GM19023 (cell line): Measurements from ENCODE around the gene TMEM44.

Experiments used
- ATAC-seq: cut with Tn5 transposase; IDR thresholded peaks from one replicate; pipeline ENCODE4 v1.9.1; 2021; ENCODE audit warnings: mild to moderate bottlenecking, moderate library complexity; ENCODE audit not compliant: unreplicated experiment

TMEM44 gene, protein sequence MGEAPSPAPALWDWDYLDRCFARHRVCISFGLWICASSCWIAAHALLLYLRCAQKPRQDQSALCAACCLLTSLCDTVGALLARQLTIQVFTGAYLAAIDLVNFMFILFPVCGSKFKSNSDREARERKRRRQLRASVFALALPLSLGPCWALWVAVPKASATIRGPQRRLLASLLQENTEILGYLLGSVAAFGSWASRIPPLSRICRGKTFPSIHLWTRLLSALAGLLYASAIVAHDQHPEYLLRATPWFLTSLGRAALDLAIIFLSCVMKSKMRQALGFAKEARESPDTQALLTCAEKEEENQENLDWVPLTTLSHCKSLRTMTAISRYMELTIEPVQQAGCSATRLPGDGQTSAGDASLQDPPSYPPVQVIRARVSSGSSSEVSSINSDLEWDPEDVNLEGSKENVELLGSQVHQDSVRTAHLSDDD

DNA sequence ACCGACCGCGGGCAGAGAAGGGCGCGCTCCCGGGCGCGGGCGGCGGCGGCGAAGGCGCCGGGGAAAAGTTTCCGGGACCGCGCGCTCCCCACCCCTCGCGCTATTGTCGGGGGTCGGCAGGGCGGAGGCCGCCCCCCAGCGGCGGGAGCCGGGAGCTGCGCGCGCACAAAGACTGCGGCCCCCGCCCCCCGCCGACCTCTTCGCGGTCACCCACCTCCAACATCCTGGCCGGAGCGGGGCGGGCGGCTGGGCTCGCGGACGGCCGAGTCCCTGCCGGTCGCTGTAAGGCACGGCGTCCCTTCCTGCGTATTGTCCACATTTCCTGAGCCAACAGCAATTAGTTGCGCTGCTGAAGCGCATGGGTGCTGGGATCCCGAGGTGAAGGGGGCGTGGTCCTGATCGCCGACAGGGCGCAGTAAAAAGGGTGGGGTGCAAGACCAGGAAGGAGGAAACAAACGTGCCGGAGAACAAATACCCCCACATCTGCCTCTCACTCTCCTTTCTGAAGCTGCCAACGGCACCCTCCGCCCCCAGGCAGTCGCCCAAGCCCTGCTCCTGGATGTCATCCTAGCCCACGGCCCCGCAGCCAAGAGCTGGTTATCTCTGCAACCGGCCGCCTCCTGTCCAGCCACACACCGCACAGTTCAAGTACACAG, at the start of gene TMEM44:
TSS of gene TMEM44 (minus strand) at position 71 of the 656 bp plus-strand sequence. CDS start 204 bp downstream, outside the sequence.
- peak; percentile 79 for ATAC-seq

DNA sequence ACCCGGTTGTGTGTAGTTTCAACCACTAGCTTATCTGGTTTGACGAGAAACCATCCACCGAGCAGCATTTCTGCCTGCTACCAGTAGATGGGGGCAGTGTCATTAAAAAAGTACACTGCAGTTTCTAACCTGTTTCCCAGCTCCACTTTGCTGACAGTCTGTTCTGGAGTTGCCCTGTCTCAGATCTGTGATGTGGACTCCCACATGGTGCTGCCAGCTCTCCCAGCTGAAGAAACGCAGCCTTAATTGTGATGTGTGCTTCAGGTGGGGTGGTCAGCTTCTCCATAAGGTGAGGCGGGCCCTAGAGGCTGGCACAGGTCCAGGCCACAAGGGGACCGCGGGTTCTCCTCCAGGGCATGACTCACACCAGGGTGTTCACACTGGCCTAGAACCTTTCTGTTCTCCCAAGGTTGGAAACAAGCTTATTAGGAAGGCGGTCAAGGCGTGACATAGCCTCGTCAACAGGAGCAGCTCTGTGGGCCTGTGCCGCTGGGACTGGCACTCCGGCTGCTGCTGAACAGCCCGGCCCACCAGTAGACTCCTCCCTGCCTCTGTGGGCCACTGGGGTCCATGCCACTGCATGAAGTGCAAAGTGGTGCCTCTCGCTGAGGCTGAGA, 49.6 kb upstream of the TMEM44 start:
- peak; percentile 56 for ATAC-seq

DNA sequence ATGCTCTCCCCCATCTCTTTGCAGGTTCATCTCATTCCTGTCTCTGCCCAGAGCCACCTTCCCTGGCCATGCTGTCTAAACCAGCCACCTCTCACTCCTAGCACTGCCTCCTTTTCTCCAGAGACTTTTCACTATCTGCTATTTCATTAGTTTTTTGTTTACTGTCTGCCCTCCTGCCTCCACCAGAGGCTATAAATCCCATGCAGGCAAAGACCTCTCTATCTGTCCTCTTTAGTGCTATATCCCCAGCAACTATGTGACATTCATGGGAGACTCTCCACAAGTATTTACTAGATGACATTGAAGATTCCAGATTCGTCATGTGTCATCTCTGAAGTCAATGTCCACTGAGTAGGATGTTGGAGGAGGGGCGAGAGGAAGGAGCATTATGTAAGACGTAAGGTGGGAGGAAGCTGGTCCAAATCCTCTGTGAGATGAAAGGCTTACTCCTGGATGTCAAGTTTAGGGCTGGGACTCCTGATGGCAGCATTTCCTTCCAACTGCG, 49.0 kb upstream of the TMEM44 start:
- no peak for ATAC-seq

DNA sequence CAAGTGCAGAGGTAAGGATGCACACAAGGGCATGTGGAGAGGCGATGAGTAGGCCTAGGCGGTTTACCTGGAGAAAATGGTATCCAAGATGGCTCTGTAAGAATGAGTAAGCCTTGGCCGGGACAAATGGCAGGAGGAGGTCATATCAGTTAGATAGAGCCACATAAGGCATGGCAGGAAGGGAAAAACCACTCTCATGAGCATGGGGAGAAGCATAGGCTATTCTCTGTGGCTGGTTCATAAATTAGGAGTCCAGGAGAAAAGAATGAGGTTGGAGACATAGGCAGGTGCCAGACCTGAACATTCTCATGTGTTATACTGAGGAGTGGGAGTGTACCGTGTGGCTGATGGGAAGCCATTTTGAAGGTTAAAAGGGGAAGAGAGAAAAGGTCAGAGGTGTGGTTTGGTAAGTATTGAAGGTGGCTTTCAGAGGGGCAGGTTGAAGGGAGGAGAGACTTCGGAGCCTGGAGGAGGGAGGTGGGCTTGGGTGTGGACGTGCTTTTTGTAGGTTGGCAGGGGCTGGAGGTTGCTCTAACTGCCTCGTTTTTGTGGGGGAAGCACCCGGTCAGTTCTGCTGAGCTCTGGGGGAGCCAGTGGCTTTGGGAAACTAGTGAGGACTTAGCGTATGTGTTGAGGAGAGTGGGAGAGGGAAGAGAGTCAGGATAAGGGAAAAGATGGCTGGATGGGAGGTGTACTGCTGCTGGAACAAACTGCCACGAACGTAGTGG, 47.8 kb upstream of the TMEM44 start:
- no peak for ATAC-seq

DNA sequence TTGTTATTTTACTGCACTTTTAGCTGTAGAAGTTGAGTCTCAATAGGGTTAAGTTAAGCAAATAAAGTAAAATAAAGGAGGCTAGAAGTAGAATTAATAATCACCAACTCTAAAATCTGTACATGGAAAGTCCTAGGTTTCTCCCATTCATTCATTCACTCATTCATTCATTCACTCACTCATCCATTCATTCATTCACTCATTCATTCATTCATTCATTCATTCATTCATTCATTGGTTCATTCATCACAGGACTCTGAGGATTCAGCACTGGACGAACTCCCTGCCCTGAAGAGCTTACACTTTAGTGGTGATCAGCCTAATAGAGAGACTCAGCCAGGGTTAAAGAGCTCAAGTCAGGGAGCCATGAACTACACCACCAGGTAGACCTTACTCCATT, 43.3 kb upstream of the TMEM44 start:
- ATAC-seq: no peak

DNA sequence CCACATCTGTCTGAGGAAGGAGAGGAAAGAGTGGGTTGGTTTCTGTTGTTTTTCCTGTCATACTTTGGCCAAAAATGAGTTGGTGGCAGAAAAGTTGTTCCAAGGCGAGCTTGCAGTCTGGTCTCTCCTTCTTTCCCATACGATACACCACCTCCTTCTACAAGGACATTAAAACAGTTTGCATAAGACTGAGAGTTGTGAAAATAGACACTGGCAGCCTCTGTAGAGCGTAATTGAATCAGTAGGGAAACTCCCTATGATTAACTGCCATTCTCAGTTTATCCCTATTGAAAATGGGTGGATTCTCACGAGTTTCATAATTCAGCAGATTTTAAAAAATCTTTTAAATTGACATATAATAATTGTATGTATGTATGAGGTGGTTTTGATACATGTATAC, 42.5 kb upstream of the TMEM44 start:
- no peak for ATAC-seq

DNA sequence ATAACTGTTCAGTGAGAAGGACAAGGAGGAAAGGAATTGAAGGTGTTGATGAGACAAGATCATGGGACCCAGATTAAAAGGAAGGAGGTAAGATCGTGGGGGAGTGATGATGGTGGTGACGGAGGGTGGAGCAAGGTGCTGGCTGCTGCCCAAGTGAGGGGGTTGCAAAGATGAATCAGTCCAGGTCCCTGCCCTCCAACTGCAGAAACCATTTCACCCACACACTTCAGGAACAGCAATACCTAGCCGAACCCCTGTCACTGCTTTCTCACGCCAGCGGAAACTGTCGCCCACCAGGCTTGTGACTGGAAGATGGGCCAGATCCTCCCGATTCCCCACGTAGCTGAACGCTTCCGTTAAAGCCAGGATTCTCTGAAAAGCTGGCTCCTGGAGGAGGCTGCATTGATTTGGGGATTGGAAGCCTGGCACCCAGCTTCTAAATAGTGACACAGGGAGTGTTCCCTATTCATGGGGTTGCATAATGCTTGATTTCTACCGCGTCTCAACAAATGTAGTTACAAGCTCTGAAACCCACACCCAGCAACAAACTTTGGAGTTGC, 41.9 kb upstream of the TMEM44 start:
- ATAC-seq: no peak

DNA sequence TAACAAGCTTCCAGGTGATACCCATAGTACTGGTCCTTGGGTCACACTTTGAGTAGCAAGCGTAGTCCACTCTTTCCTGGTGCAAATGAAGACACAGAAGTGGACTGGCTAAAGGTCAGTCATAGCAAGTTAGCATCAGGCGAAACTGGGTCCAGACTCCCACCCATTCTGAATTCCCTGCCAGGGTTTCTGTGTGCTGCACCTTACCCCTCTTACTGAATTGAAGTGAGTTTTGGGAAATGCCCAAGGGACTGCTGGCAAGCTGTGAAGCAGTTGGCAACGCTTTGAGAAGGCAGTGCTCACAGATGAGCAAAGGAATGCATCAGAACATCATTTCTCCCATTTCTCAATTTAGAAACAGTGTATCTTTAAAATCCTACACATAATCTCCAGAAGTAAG, 40.5 kb upstream of the TMEM44 start:
- ATAC-seq: no peak

DNA sequence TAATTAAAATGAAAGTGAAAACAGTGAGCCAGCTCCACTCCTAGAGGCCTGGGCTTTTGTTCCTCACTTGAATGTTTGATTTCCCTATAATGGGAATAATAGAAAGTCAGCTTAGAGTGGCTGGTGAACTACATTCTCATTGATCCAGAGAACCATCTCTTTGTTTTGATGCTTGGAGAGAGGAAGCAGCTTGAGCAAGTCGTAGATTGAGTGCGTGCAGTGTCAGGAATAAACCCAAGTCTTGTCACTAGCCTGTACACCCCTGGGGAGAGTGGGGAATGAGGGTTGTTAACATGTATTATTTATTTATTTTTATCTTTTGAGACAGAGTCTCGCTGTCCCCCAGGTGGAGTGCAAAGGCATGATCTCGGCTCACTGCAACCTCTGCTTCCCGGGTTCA, 39.7 kb upstream of the TMEM44 start:
- ATAC-seq: no peak

DNA sequence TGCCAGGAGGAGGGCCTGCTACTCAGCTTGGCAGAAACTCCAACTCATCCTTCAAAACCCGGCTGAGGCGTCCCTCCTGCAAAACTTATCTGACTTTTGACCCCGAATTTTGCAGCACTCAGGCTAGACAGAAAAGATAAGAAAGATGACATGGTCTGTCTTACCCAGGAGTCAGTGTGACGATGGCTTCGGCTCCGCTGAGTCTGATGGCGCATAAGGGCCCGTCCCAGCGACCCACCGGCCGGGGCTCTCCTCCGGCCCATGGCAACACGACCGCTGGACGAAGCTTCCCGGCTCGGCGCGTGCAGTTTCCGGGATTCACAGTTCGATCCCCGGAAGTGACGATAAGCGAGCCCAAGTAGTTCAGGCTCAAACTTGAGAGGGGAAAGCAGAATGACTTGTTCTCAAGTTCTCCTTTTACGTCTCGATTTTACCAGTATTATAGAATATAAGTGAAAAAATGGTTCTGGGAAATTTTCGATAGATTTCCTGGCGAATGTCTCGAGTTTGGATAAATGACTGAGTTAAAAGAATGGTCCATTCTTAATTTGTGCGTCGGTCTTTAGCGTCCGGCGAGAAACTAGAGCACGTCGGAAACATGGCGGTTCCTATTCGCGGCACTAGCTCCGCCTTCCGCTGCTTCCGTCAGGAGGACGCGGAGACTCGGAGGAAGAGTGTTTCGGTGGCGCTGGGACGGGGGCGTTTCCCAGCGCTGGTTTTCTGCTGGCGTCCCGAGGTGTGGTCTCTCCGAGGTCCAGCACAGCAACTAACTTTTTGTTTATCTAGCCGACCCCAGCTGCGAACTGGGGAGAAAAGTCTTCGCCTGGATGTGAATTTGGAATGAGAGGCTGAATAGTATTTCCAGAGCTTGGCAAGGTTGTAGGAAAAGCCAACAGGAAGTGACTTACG, 38.9 kb upstream of the TMEM44 start, which contains the start of gene LSG1:
TSS of gene LSG1 (minus strand) at position 292 of the 909 bp plus-strand sequence. CDS start at position 263, 29 bp downstream.
- peak; percentile 89 for ATAC-seq

DNA sequence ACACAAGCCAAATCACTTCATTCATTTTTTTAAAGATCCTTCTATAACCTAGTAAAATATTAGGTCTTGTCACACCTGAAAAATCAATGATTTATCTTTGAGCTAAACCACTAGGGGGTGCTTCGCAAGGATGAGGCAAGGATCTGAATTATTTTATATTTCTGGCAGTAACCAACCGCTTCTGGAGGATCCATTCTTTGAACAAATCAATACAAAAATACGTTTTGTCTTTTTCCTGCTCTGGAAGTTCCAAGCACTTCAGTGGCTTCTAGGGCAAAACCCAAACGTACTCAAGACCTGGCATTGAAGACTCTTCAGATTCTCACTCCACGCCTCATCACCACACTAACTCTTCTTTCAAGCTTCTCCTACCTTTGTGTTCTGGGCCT, 38.3 kb upstream of the TMEM44 start:
- peak; percentile 7 for ATAC-seq

DNA sequence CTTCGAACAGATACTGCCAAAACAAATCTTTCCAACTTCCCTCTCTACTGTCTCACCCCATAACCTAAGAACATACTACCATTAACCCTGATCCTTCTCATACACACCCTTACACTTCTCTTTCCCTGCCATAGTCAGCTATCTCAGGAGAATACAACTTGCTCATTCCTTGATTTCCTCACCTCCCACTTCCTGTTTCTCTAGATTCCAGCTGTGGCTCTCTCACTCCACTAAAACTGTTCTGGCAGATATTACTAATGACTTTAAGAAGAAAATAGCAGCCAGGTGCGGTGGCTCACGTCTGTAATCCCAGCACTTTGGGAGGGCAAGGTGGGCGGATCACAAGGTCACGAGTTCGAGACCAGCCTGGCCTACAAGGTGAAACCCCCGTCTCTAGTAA, 34.1 kb upstream of the TMEM44 start:
- no peak for ATAC-seq

DNA sequence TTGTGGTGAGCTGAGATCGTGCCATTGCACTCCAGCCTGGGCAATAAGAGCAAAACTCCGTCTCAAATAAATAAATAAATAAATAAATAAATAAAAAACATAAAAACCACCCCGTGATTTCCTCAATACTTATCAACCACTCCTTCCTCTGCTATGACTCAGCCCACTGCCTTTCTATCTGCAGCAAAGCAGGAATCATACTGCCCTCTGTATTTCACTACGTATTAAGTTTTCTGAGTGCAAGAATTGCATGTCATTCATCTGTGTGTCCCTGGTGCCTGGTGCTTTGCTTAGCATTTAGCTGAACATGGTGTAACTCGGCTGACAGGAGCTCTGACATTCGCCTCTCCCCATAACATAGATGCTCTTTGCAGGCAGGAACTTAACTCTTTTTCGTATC, 31.6 kb upstream of the TMEM44 start:
- no peak for ATAC-seq

DNA sequence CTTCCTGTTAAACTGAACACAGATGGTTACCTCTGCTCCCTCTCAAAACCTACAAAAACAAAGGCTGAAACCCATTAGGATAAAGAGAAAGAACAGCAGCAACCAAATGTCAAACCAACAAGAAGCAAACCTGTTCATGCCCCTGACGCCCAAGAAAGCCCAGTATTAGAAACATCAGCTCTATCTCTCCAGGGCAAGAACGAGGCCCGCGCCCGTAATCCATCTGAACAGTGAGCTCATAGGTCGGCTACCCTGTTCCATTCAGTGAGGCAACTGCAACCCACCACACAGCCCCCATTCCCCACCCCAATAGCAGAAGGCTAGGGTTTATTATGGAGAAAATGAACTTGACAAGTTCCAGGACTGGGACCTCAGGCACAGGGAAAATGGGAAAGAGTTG, 28.7 kb upstream of the TMEM44 start:
- ATAC-seq: no peak

DNA sequence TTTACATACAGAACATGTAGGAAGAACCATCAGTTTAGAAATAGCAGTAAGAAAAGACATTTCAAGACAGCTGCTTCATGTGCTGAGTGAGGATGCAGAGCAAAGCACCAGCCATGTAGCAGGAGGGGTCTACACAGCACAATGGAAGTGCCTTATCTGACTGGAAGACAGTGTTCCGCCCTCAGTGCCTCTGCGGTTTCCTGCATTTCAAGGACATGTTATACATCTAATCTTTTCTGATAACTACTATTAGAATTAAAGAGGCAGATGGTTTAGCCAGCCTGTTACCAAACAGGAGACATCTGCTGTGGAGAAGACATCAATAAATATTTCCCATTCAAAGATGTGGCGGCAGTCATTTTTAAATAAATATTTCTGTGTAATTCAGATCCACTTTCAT, 28.2 kb upstream of the TMEM44 start:
- no peak for ATAC-seq

DNA sequence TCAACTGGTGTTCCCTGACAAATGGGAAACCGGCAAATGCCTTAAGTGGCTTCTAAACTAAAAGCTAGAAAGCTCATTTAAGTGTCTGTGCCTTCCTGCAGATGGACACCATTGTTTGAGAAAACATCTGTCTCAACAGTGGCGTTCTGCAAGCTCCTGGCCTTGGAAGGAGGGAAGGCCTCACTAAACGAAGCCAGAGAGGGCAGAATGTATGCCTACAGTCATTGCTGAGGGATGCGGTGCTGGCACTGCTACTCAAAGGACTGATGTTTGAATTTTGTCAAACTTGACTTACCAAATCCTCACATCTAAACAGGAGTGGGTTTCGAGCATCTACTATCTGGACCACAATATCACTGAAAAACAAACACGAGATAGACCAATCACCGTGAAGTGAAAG, 26.6 kb upstream of the TMEM44 start:
- no peak for ATAC-seq

DNA sequence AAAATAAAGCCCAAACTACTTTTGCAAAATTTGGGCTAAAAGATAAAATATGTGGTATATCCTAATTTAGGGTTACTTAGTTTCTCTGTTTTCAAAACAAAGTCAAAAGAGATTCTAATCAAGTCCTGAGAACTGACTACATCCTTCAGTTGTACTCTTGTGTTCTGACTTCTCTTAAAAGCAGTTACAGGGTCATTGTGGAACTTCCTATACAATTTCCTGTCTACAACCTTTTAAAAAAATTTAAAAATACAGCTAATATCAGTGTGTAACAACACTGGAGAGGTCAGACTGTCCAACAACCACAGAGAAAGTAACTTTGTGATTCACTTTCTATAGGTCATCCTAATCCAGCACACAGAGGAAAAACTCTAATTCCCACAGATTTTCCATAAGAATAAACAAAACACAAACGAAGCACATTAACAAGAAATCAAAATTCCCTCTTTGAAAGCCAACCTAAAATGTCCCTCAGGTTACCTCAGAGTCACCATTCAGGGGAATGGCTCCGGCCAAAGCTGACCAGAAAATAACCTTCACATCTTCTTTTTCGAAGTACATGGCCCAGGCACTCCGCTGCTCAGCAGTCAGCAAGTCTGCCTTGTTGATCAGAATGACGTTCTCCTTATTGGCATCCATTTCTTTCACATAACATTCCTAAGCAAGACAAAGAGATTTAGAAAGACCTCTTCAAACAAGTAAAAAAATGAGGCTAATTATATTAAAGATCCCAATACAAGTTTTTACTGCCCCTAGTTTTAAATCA, 25.4 kb upstream of the TMEM44 start:
- no peak for ATAC-seq

DNA sequence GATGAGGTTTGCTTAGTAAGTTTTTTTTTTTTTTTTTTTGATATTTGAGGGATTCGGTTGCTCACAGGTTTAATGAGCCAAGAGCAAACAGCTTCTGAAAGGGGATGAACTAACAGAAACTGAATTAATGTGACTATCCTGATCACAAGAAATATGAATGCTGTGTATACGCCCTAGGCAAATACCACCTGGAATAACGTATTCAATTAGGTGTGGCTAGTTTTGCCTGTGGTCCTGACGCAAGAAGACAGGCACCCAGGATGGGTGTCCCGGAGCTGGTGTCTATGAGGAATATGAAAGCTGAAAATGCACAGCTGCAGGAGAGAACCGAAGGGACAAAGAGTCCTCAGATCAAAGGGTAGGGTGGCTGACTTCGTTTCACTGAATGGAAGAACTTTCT, 24.2 kb upstream of the TMEM44 start:
- ATAC-seq: no peak

DNA sequence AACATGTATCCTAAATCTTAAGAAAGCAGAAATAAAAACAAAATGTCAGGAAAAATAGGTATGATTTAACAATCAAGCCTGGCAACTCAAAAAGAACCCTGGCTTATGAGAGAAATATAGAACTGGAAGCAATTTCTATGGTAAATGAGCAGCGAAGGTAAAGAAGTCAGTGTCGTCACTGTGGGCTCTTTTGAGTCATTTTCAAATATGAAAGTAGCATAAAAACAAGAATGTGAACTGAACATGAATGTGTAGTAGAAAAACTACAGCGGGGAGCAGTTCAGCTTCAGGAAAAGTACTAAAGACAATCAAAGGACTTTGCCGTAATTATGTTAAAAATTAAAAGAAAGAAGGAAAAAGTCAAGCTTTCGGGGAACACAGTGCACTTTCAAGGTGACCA, 21.2 kb upstream of the TMEM44 start:
- ATAC-seq: peak; percentile 81
